Endodermal cell (in vitro differentiated cells): ENCODE results near the gene BLCAP. TPM values are rescaled to one million over a fixed set of nuclear protein-coding genes. Genes with fewer than 3 reads are reported as not detected.

ENCODE experiments used
- DNase-seq: peaks from one replicate; pipeline ENCODE4 v3.0.0-alpha.2; 2017
- H3K27ac ChIP-seq: 2 replicates; pipeline ENCODE4 v1.5.1; 2013; ENCODE audit warnings: mild to moderate bottlenecking, low read depth, low read length, moderate library complexity
- H3K27me3 ChIP-seq: 2 replicates; pipeline ENCODE4 v1.6.1; 2013; ENCODE audit warnings: mild to moderate bottlenecking, low read length, moderate library complexity; ENCODE audit not compliant: insufficient read depth, control insufficient read depth, poor library complexity, severe bottlenecking
- H3K36me3 ChIP-seq: 2 replicates; pipeline ENCODE4 v1.7.0; 2013; ENCODE audit warnings: mild to moderate bottlenecking, low read length, moderate library complexity; ENCODE audit not compliant: control insufficient read depth, insufficient read depth
- H3K4me1 ChIP-seq: one replicate; pipeline ENCODE4 v1.7.0; 2013; ENCODE audit warnings: low read length; ENCODE audit not compliant: control insufficient read depth, insufficient read depth
- H3K4me3 ChIP-seq: 2 replicates; pipeline ENCODE4 v1.5.1; 2013; ENCODE audit warnings: mild to moderate bottlenecking, low read length, moderate library complexity
- H3K9ac ChIP-seq: 2 replicates; pipeline ENCODE4 v1.6.1; 2013; ENCODE audit warnings: mild to moderate bottlenecking, low read length, moderate library complexity; ENCODE audit not compliant: poor library complexity, severe bottlenecking; ENCODE audit errors: extremely low read depth
- H3K9me3 ChIP-seq: 2 replicates; pipeline ENCODE4 v1.6.1; 2013; ENCODE audit warnings: mild to moderate bottlenecking, low read length, moderate library complexity; ENCODE audit not compliant: control insufficient read depth
- H3K27ac Mint-ChIP-seq: 2 replicates; pipeline ENCODE4 v1.8.0; 2020; ENCODE audit warnings: mixed read lengths
- H3K27me3 Mint-ChIP-seq: 2 replicates; pipeline ENCODE4 v1.8.0; 2021; ENCODE audit warnings: mild to moderate bottlenecking, mixed read lengths; ENCODE audit not compliant: insufficient read depth
- H3K36me3 Mint-ChIP-seq: 2 replicates; pipeline ENCODE4 v1.8.0; 2020; ENCODE audit warnings: low read depth, mixed read lengths
- H3K4me1 Mint-ChIP-seq: 2 replicates; pipeline ENCODE4 v1.8.0; 2020; ENCODE audit warnings: mixed read lengths
- H3K4me3 Mint-ChIP-seq: 2 replicates; pipeline ENCODE4 v1.8.0; 2020; ENCODE audit warnings: mild to moderate bottlenecking, moderate library complexity, mixed read lengths
- H3K9me3 Mint-ChIP-seq: 2 replicates; pipeline ENCODE4 v1.8.0; 2020; ENCODE audit warnings: mild to moderate bottlenecking, mixed read lengths
- WGBS, 2 experiments: methylation state at CpG; one replicate each; pipeline versions ENCODE4 v1.1.5 to v1.1.7; 2013; ENCODE audit warnings: missing lambda C conversion rate in 2 of 2, mixed read lengths in 1 of 2; ENCODE audit not compliant: insufficient coverage in 1 of 2, insufficient read length in 1 of 2; 5-methylcytosine and 5-hydroxymethylcytosine counted together
- total RNA-seq, 2 donors: library from RNA; stranded (reverse); fragmentation: NEBNext Ultra II Directional in 1 of 2; extraction: Animal tissue kit (Norgen Biotek cat#: 25700) in 1 of 2; gene quantifications; 2 replicates in 1 of 2; 3 replicates in 1 of 2; pipeline ENCODE4 v1.2.1, GENCODE V29; 2021
- TF ChIP-seq, protein P1 (sequence below): fragments of 200-600 bp; sonication (generic); conservative IDR thresholded peaks from 2 replicates; pipeline ENCODE4 v1.5.0; 2021; ENCODE audit warnings: antibody characterized with exemption, mild to moderate bottlenecking

BLCAP gene
- total RNA-seq, 2 donors from 2014 or later = 32.5 to 56.5 TPM

DNA sequence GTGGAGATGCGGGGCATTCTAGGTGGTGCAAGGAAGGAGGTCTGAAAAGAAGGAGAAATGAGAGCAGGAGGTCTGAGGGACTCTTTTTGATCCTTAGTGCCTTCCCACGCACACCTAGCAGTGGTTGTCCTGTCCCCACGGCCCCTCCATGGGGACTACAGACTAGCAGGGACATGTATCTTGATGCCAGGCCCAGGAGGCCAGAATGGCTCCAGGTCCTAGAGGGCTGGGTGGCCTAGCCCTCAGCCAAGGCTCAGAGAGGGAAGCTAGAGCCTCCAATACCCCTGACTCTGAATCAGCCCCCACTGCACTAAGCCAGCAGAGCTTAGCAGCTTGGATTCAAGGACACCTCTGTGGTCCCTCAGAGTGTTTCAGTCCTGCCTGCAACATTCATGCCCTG lies 16.7 kb upstream of the BLCAP start:
- no peak overlapping the region for H3K27ac Mint-ChIP-seq
- H3K9me3 ChIP-seq = no peaks in the 10 kb centered on the region
- H3K27ac ChIP-seq = no peak overlapping the region
- H3K4me3 ChIP-seq = no peak overlapping the region
- H3K27me3 ChIP-seq = no peaks in the 10 kb centered on the region
- DNase-seq = no peak
- H3K9me3 Mint-ChIP-seq = peaks cover under 1% of the 10 kb centered on the region
- peaks cover 2% of the 10 kb centered on the region for H3K27me3 Mint-ChIP-seq
- no peaks in the 10 kb centered on the region for H3K36me3 ChIP-seq
- TF ChIP-seq, protein P1, sequence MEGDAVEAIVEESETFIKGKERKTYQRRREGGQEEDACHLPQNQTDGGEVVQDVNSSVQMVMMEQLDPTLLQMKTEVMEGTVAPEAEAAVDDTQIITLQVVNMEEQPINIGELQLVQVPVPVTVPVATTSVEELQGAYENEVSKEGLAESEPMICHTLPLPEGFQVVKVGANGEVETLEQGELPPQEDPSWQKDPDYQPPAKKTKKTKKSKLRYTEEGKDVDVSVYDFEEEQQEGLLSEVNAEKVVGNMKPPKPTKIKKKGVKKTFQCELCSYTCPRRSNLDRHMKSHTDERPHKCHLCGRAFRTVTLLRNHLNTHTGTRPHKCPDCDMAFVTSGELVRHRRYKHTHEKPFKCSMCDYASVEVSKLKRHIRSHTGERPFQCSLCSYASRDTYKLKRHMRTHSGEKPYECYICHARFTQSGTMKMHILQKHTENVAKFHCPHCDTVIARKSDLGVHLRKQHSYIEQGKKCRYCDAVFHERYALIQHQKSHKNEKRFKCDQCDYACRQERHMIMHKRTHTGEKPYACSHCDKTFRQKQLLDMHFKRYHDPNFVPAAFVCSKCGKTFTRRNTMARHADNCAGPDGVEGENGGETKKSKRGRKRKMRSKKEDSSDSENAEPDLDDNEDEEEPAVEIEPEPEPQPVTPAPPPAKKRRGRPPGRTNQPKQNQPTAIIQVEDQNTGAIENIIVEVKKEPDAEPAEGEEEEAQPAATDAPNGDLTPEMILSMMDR = no peak
- H3K4me1 ChIP-seq = no peaks in the 10 kb centered on the region
- no peak overlapping the region for H3K9ac ChIP-seq
- H3K4me3 Mint-ChIP-seq = no peak overlapping the region
- H3K4me1 Mint-ChIP-seq = peaks cover 3% of the 10 kb centered on the region
- 83 to 87% methylated on average over 3 of the region's 3 CpGs for WGBS, 2 experiments
- H3K36me3 Mint-ChIP-seq = no peaks in the 10 kb centered on the region

DNA sequence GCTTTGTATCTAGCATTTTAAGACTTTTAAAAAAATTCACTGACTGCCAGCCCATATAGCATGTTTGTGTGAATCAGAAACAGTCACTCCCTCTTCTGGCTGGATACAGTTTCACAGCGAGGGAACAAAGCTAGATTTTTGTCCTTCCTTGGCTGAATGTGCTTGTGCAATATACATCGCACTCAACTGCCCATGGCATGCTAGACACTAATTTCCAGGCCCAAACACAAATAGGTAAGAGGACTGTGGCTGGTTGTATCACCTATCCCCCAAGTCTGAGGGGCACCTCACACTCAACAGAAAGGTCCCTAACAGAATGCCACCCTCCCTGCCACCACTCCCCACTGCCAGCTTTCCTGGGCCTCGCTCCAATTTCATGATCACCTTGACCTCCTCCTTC lies 16.2 kb upstream of the BLCAP start:
- H3K9me3 Mint-ChIP-seq = no peaks in the 10 kb centered on the region
- Histone ChIP-seq H3K4me1 (no peaks in the 10 kb centered on the region), H3K4me3 (no peak overlapping the region), H3K27ac (no peak overlapping the region), H3K27me3 (no peaks in the 10 kb centered on the region), H3K9me3 (no peaks in the 10 kb centered on the region), H3K9ac (no peak overlapping the region), H3K36me3 (no peaks in the 10 kb centered on the region)
- H3K36me3 Mint-ChIP-seq = no peaks in the 10 kb centered on the region
- 29 to 67% methylated on average over 1 to 2 of the region's 3 CpGs for WGBS, 2 experiments
- peaks cover 3% of the 10 kb centered on the region for H3K4me1 Mint-ChIP-seq
- TF ChIP-seq, protein P1 = peak; percentile 67
- no peak overlapping the region for H3K4me3 Mint-ChIP-seq
- no peak overlapping the region for H3K27ac Mint-ChIP-seq
- H3K27me3 Mint-ChIP-seq = peaks cover 2% of the 10 kb centered on the region
- no peak for DNase-seq

DNA sequence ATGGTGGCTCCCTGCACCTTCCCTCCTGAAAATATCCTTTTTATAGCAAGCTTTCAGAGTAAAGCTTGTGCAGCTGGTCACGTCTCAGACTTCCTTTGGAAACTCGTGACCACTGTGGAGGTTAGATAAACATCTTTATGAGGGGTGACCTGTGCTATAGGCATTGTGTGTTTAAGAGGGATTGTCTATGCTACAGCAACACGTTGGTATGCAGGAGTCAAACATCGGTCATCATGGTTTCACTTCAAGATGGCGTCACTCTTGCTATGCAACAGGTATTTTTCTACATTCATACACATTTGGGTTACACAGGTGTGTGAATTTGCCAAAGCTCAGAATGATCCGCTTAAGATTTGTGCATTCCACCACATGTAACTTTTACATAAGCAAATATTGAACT lies 14.6 kb upstream of the BLCAP start:
- no peaks in the 10 kb centered on the region for H3K4me1 ChIP-seq
- WGBS, 2 experiments = 89 to 96% methylated on average over 6 of the region's 6 CpGs

More for the DNA sequence above, 14.6 kb upstream of the BLCAP start:
- Histone ChIP-seq H3K27ac (no peak overlapping the region), H3K9me3 (no peaks in the 10 kb centered on the region), H3K9ac (no peak overlapping the region), H3K27me3 (no peaks in the 10 kb centered on the region), H3K4me3 (no peak overlapping the region), H3K36me3 (no peaks in the 10 kb centered on the region)
- peaks cover 2% of the 10 kb centered on the region for H3K27me3 Mint-ChIP-seq
- TF ChIP-seq, protein P1 = no peak
- H3K36me3 Mint-ChIP-seq = no peaks in the 10 kb centered on the region
- H3K27ac Mint-ChIP-seq = no peak overlapping the region
- DNase-seq = no peak
- peaks cover 3% of the 10 kb centered on the region for H3K4me1 Mint-ChIP-seq
- H3K9me3 Mint-ChIP-seq = no peaks in the 10 kb centered on the region
- H3K4me3 Mint-ChIP-seq = no peak overlapping the region
